HG03565 (cell line): ENCODE data around the gene NOC3L.

Experiments
- ATAC-seq: cut with Tn5 transposase; IDR thresholded peaks from one replicate; pipeline ENCODE4 v1.9.1; 2021; ENCODE audit warnings: mild to moderate bottlenecking, moderate library complexity; ENCODE audit not compliant: unreplicated experiment

Gene NOC3L

GRCh38 chr10:94303929-94304328, 58.8 kb downstream of the NOC3L start:
- ATAC-seq = no peak

GRCh38 chr10:94300042-94300441, 62.7 kb downstream of the NOC3L start:
- ATAC-seq = no peak

GRCh38 chr10:94299417-94299816, 63.3 kb downstream of the NOC3L start:
- ATAC-seq = no peak

GRCh38 chr10:94294168-94294567, 68.6 kb downstream of the NOC3L start:
- no peak for ATAC-seq

GRCh38 chr10:94293354-94293753, 69.4 kb downstream of the NOC3L start:
- no peak for ATAC-seq

GRCh38 chr10:94292434-94293090, 70.2 kb downstream of the NOC3L start:
- ATAC-seq = no peak

GRCh38 chr10:94288361-94289101, 74.2 kb downstream of the NOC3L start:
- ATAC-seq = no peak

- ATAC-seq = no peak
Measured at GRCh38 chr10:94287336-94287735, 75.4 kb downstream of the NOC3L start.

GRCh38 chr10:94286901-94287300, 75.8 kb downstream of the NOC3L start:
- ATAC-seq = no peak

- no peak for ATAC-seq
Measured at GRCh38 chr10:94285271-94285670, 77.5 kb downstream of the NOC3L start.
